Tibial nerve (tissue), 3 donors: Measurements from ENCODE around the gene STK4.

Experiments
- POLR2A ChIP-seq, 2 donors: fragments of 450-650 bp; IDR thresholded peaks; one replicate each; pipeline ENCODE4 v1.6.1; 2017; ENCODE audit warnings: antibody characterized with exemption in 2 of 2, mild to moderate bottlenecking in 2 of 2, moderate library complexity in 2 of 2
- TF ChIP-seq, protein P1 (sequence below), 5 experiments: fragments of 200-600 bp in 3 of 5; fragments of 450-650 bp in 2 of 5; sonication (generic) in 3 of 5; IDR thresholded peaks; one replicate each; pipeline ENCODE4 v1.5.1; 2016 to 2019; ENCODE audit warnings: antibody characterized with exemption in 5 of 5, mild to moderate bottlenecking in 3 of 5, moderate library complexity in 2 of 5

DNA sequence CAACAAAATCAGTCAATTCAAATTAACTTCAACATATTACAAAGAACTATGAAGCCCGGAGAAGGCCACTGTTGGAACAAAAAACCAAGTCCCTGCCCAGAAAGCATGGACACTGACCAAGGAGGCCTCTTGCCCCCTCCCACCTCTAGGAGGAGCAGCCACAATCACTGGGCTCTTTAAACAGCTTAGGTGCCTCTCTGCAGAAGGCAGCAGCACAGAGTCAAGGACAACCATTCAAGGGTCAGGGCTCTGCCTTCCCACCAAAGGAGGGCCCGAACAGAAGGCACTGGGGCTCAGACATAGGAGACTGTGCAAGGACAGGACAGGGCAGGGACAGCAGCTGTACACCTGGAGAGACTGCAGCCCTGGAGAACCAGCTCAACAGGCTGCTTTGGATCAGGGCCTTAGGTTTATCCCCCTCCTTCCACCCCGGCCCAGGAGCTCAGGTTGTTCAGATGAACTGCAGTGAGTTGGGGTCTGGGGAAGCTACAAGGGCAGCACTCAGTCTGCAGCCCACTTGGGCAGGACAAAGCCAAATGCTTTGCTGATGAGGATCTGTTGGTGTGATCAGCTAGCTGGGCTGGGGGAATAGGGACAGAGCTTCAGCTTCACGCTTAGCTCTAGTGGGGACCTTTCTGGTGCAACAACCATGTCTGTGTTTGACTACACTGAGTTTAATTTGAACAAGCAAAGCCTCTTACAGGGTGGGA, 23.9 kb upstream of the STK4 start:
- TF ChIP-seq, protein P1, sequence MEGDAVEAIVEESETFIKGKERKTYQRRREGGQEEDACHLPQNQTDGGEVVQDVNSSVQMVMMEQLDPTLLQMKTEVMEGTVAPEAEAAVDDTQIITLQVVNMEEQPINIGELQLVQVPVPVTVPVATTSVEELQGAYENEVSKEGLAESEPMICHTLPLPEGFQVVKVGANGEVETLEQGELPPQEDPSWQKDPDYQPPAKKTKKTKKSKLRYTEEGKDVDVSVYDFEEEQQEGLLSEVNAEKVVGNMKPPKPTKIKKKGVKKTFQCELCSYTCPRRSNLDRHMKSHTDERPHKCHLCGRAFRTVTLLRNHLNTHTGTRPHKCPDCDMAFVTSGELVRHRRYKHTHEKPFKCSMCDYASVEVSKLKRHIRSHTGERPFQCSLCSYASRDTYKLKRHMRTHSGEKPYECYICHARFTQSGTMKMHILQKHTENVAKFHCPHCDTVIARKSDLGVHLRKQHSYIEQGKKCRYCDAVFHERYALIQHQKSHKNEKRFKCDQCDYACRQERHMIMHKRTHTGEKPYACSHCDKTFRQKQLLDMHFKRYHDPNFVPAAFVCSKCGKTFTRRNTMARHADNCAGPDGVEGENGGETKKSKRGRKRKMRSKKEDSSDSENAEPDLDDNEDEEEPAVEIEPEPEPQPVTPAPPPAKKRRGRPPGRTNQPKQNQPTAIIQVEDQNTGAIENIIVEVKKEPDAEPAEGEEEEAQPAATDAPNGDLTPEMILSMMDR (IDR thresholded peaks at IDR 0.05): no peak
- no peak for TF ChIP-seq POLR2A (IDR thresholded peaks at IDR 0.05)
